Activated T-cell treated with anti-CD3 and anti-CD28 coated beads, Interleukin-2, amount 50 U/mL, for 72 hours (primary cell): ENCODE measurements around the gene SH3BP2. TPM values are rescaled to one million over a fixed set of nuclear protein-coding genes. Genes with fewer than 3 reads are reported as not detected.
A peak's percentile ranks its signal among the peaks of the same experiment; 100 is the strongest.
"Not testable (repeated sequence)": the region's sequence is repeated elsewhere in the genome, so short reads cannot be mapped to it uniquely, and the experiment has no call there.

Experiments used
- ATAC-seq, 2 donors: fragments of 150-1000 bp; cut with Tn5 transposase; replicated peaks in 1 of 2; 2 replicates each; pipeline ENCODE4 v1.10.0; 2021; ENCODE audit warnings: moderate library complexity in 2 of 2, mild to moderate bottlenecking in 1 of 2
- DNase-seq, 2 donors: peaks; one replicate each; pipeline ENCODE4 v3.0.0; 2021 to 2022; ENCODE audit warnings: mixed read lengths in 1 of 2
- H3K27ac Mint-ChIP-seq: one replicate; pipeline ENCODE4 v1.8.0; 2022; ENCODE audit warnings: mild to moderate bottlenecking, moderate library complexity, mixed read lengths
- H3K27me3 Mint-ChIP-seq: one replicate; pipeline ENCODE4 v1.8.0; 2022; ENCODE audit warnings: low read depth, mixed read lengths
- H3K36me3 Mint-ChIP-seq, 2 donors: one replicate each; pipeline ENCODE4 v1.8.0; 2022; ENCODE audit warnings: mixed read lengths in 2 of 2, mild to moderate bottlenecking in 1 of 2; ENCODE audit not compliant: insufficient read depth in 2 of 2
- H3K4me1 Mint-ChIP-seq: one replicate; pipeline ENCODE4 v1.8.0; 2022; ENCODE audit warnings: low read depth, mixed read lengths
- H3K4me3 Mint-ChIP-seq, 2 donors: one replicate each; pipeline ENCODE4 v1.8.0; 2022; ENCODE audit warnings: mild to moderate bottlenecking in 2 of 2, mixed read lengths in 2 of 2, moderate library complexity in 2 of 2
- H3K9me3 Mint-ChIP-seq, 2 donors: one replicate each; pipeline ENCODE4 v1.8.0; 2022; ENCODE audit warnings: mixed read lengths in 2 of 2
- total RNA-seq, 2 donors: library from RNA; stranded (reverse); gene quantifications; one replicate each; pipeline ENCODE4 v1.2.3, GENCODE V29; 2022

Gene SH3BP2
- total RNA-seq, 2 donors from 2014 or later: 60.7 to 65.6 TPM

DNA sequence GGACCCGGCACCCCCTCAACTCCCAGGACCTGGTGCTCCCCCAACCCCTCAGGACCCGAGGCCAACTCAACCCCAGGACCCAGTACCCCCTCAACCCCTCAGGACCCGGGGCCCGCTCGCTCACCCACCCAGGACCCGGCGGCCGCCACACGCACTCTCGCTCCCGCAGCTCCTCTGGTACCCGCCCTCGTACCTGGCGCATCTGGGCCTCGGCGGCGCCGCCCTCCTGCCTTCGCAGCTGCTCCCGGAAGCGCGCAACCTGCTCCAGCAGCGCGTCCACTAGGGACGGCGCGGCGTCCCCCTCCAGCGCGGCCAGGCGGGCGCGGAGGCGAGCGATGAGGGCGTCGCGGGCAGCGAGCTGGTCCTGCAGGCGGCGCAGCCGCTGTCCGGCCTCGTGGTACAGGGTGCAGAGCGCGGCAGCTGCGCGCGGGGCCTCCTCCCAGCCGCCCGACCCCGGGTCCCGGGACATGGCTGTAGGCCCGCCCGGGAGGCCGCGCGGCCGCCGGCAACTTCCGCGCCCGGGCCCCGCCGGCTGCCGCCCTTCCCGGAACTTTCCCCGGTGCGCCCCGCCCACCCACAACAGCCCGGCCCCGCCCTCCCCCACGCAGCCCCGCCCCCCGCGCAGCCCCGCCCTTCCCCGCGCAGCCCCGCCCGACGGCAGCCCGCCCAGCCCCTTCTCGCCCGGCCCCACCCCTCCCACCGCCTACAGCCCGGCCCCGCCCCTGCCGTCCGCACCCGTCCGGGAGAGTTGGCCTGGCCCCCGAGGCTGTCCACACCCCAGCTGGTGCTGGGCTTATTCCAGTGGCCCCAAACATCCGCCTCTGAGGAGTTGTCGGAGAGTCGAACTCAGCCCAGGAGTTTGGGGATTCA is 36.8 kb upstream of the SH3BP2 start, which contains the start of gene TNIP2:
TSS of gene TNIP2 (minus strand) at position 516 of the 870 bp plus-strand sequence. CDS start at position 469, 47 bp downstream.
- DNase-seq (peak; percentile 83 to 86), ATAC-seq (peak; percentile 86 to 89)
- Mint-ChIP-seq H3K4me3 (peak within 1 kb of the TSS; percentile 79 to 84), H3K27ac (peak within 1 kb of the TSS; percentile 43), H3K36me3 (peaks cover 1 to 8% of the 10 kb centered on the region in 2 donors), H3K4me1 (peaks cover 47% of the 10 kb centered on the region), H3K27me3 (no peaks in the 10 kb centered on the region), H3K9me3 (no peaks in the 10 kb centered on the region)

DNA sequence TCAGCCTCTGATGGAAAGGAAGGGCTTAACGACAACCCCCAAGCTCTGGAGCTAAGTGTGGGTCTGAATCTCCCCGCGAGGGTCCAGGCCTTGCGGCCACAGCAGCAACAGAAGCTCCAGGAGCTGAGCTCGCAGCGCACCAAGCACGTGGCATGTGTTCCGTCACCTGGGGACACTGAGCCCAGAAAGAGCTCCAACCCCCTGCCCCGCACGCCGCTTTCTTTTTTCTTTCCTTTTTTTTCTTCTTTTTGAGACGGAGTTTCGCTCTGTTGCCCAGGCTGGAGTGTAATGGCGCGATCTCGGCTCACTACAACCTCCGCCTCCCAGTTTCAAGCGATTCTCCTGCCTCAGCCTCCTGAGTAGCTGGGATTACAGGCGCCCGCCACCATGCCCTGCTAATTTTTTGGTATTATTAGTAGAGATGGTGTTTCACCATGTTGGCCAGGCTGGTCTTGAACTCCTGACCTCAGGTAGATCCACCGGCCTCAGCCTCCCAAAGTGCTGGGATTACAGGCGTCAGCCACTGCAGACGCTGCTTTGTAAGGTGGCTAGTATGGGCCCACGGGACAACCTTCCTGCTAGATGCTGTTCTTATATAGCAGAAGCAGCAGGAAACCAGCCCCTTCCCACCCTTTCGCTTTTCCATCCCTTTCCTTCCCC is 36.1 kb upstream of the SH3BP2 start:
- no peak overlapping the region for H3K27ac Mint-ChIP-seq
- H3K4me3 Mint-ChIP-seq: peak overlapping the region; percentile 79 to 80
- H3K36me3 Mint-ChIP-seq: peaks cover 1 to 8% of the 10 kb centered on the region in 2 donors
- H3K9me3 Mint-ChIP-seq: no peaks in the 10 kb centered on the region
- DNase-seq (no peak), ATAC-seq (no peak)
- H3K4me1 Mint-ChIP-seq: peaks cover 43% of the 10 kb centered on the region
- H3K27me3 Mint-ChIP-seq: no peaks in the 10 kb centered on the region

DNA sequence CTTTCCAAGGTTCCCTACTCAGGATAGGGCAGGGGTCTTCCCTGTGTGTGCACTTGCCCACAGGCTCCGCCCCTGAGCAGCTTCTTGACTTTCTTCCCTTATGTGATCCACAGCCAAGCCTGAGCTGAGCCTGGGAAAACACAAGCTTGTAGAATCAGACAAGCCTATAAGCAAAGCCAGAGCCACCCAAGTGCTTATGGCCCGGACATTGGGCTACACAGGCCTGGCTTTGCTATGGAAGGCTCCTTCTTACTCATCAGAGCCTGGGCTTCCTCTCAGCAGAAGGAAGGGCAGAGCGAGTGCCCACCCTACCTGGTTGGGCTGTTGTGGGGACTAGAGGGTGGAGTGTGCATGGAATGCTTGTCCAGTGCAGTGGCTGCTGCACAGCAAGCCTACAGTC is 35.5 kb upstream of the SH3BP2 start:
- peaks cover 43% of the 10 kb centered on the region for H3K4me1 Mint-ChIP-seq
- peaks cover 1 to 8% of the 10 kb centered on the region in 2 donors for H3K36me3 Mint-ChIP-seq
- no peaks in the 10 kb centered on the region for H3K9me3 Mint-ChIP-seq
- H3K27me3 Mint-ChIP-seq: no peaks in the 10 kb centered on the region
- no peak for ATAC-seq
- no peak for DNase-seq
- no peak overlapping the region for H3K27ac Mint-ChIP-seq
- peak overlapping the region; percentile 79 to 80 for H3K4me3 Mint-ChIP-seq

DNA sequence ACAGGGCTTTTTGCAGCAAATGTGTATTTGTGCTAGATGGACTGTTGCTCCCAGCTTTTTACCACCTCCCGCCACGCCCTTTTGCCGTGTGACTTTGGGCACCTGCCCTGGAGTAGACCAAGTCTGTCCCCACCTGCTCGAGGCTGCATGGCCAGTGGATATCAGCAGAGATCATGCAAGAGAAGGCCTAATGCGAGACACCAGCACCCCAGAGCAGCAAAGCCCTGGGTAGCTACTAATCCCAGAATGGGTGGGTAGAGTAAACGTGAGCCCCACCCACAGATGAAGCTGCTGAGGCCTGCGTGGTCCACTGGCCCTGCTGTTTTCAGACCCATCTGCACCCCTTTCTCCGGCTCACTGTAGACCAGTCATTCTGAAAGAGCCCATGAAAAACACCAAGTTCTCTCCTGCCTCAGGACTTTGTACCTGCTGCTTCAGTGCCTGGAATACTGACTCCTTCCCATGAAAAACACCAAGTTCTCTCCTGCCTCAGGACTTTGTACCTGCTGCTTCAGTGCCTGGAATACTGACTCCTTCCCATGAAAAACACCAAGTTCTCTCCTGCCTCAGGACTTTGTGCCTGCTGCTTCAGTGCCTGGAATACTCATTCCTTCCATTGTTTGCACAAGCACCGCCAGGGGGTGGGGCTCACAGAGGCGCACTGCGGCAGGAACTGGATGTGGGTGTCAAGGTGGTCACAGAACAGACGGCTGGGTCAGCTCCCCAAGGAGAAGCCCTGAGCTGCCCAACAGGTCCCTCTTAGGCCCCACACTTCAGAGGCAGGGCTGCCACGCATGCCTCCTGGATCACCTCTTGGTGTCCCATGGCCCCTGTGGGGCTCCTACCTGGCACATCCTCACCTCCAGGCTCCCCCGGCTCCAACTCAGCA is 31.6 kb upstream of the SH3BP2 start:
- Mint-ChIP-seq H3K9me3 (no peaks in the 10 kb centered on the region), H3K4me3 (no peak overlapping the region), H3K27me3 (no peaks in the 10 kb centered on the region), H3K27ac (no peak overlapping the region), H3K4me1 (peaks cover 16% of the 10 kb centered on the region), H3K36me3 (no peaks in the 10 kb centered on the region)
- DNase-seq: peak in 1 of 2 donors; percentile 29
- peak in 1 of 2 donors; percentile 12 for ATAC-seq

DNA sequence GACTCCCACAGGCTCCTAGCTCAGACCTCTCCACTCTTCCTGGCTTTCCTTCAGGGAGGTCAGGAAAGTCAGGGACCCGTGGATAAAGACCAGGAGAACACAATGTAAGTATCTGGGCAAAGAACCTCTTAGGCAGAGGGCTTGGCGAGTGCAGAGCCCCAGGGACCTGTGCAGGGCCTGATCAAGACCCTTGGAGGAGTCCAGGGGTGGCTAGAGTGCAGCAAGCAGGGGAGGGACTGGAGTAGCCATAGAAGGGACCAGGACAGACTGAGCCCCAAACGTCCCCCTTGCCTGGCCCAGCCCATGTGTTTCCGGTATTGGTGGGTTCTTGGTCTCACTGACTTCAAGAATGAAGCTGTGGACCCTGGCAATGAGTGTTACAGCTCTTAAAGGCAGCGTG is 30.8 kb upstream of the SH3BP2 start:
- H3K4me3 Mint-ChIP-seq: no peak overlapping the region
- no peaks in the 10 kb centered on the region for H3K9me3 Mint-ChIP-seq
- H3K36me3 Mint-ChIP-seq: no peaks in the 10 kb centered on the region
- no peak for ATAC-seq
- no peak for DNase-seq
- H3K27me3 Mint-ChIP-seq: no peaks in the 10 kb centered on the region
- H3K27ac Mint-ChIP-seq: no peak overlapping the region
- H3K4me1 Mint-ChIP-seq: peaks cover 10% of the 10 kb centered on the region

DNA sequence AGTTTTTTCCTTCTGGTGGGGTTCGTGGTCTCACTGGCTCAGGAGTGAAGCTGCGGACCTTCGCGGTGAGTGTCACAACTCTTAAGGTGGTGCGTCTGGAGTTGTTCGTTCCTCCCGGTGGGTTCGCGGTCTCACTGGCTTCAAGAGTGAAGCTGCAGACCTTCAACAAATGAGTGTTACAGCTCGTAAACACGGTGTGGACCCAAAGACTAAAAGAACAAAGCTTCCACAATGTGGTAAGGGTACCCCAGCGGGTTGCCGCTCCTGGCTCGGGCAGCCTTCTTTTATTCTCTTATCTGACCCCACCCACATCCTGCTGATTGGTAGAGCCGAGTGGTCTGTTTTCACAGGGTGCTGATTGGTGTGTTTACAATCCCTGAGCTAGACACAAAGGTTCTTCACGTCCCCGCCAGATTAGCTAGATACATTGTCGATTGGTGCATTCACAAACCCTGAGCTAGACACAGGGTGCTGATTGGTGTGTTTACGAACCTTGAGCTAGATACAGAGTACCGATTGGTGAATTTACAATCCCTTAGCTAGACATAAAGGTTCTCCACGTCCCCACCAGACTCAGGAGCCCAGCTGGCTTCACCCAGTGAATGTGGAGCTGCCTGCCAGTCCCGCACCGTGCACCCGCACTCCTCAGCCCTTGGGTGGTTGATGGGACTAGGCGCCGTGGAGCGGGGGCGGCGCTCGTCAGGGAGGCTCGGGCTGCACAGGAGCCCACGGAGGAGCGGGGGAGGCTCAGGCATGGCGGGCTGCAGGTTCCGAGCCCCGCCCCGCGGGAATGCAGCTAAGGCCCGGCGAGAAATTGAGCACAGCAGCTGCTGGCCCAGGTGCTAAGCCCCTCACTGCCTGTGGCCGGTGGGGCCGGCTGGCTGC is 30.2 kb upstream of the SH3BP2 start:
- DNase-seq, ATAC-seq, H3K36me3 Mint-ChIP-seq, H3K4me1 Mint-ChIP-seq, H3K27ac Mint-ChIP-seq, H3K9me3 Mint-ChIP-seq, H3K27me3 Mint-ChIP-seq, H3K4me3 Mint-ChIP-seq: not testable (repeated sequence)

DNA sequence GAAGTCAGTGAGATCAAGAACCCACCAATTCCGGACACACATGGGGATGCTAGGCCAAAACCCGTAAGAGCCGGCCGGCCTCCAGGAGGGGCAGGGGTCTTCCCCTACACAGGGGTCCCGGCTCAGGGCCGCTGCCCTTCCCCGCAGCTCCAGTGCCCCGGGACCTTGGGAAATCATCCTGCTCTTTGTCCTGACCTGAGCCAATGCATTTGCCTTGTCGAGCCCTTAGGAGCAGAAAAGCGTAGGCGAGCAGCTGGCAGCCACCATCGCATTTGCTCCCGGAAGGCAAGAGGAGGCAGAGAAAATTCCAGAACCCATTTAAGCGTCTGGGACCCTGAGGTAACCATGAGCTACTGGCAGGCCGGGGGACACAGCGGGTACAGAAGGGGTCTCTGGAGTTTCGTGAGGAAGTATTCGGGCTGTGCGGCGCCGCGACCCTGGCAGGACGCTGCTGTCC is 29.3 kb upstream of the SH3BP2 start:
- ATAC-seq (no peak), DNase-seq (no peak)
- no peaks in the 10 kb centered on the region for H3K36me3 Mint-ChIP-seq
- H3K9me3 Mint-ChIP-seq: no peaks in the 10 kb centered on the region
- H3K4me1 Mint-ChIP-seq: peaks cover 10% of the 10 kb centered on the region
- peak overlapping the region; percentile 64 to 78 for H3K4me3 Mint-ChIP-seq
- no peaks in the 10 kb centered on the region for H3K27me3 Mint-ChIP-seq
- no peak overlapping the region for H3K27ac Mint-ChIP-seq

DNA sequence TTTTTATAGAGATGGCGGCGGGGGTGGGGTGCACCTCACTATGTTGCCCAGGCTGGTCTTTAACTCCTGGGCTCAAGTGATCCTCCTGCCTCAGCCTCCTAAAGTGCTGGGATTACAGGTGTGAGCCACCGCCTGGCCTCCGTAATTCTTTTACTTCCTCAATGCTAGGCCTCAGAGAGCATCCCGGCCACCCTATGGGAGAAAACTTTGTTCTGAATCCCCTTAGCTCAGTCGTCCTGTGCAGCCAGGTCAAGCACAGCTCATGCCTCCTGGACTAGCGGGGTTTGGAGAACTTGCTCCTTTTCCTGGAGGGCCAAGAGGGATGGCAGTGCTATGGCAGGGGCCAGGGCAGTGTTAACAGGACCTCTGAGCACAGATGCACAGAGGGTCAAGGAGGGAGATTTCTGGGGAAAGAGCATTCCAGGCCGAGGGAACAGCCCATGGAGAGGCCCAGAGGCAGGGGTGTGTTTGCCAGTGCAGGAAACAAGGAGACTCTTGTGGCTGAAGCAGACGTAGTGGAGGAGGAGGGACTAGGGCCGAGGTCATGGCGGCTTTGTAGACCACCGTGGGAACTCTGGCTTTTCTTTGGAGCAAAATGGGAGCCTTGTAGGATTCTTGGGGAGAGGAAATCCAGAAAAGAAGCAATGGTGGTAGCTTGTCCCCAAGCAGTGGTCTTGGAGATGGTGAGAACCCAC is 26.9 kb upstream of the SH3BP2 start:
- no peaks in the 10 kb centered on the region for H3K27me3 Mint-ChIP-seq
- H3K4me3 Mint-ChIP-seq: no peak overlapping the region
- H3K36me3 Mint-ChIP-seq: peaks cover 9 to 17% of the 10 kb centered on the region in 2 donors
- H3K4me1 Mint-ChIP-seq: peaks cover 15% of the 10 kb centered on the region
- no peak overlapping the region for H3K27ac Mint-ChIP-seq
- H3K9me3 Mint-ChIP-seq: peaks cover 4 to 5% of the 10 kb centered on the region in 2 donors
- no peak for ATAC-seq
- no peak for DNase-seq

DNA sequence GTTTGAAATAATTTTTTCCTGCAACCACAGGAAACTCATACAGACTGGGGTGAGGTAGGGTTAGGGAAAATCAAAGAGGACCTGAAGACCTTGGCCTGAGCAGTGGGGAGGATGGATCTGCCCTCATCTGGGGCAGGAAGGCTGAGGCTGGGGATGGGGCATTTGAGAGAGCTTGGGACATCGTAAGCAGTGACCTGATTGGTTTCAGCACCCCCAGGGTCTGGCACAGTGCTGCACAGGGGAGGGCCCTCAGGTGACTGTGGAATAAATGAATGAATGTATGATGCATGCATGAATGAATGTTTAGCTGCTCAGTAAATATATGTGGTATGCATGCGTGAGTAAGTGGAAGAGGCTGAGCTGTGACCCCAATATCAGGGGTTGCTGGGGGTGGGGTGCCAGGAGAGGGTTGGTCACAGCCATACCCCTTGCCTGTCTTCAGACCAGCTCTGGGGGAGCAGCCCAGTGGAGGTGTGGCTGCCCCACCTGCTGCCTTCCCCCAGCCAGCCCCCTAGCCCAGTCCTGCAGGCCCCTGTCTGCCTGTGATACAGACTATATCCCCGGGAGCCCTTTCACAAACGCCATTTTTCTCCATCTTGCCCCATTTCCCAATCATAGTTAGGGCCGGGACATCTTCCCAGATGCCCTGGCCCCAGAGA is 25.7 kb upstream of the SH3BP2 start:
- Mint-ChIP-seq H3K27ac (no peak overlapping the region), H3K36me3 (peaks cover 9 to 17% of the 10 kb centered on the region in 2 donors), H3K4me1 (peaks cover 14% of the 10 kb centered on the region), H3K27me3 (no peaks in the 10 kb centered on the region), H3K9me3 (peaks cover 4 to 8% of the 10 kb centered on the region in 2 donors), H3K4me3 (no peak overlapping the region)
- ATAC-seq (no peak), DNase-seq (no peak)

DNA sequence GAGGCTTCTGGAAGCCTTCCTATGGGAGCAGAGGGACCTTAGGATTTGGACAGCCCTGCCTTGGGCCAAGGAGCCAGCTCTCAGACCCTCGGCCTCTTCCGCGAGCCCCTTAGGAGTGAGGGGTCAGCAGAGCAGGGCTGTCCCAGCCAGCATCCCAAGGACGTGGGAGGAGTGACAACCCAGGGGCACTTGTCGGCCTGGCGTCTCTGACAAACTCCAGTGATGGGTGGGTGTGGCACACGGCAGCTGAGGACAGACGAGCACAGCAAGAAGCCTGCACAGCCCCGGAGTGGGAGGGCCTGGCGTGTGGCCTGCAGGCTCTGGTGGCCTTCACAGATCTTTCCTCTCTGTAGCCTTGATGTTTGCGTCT is 25.2 kb upstream of the SH3BP2 start:
- Mint-ChIP-seq H3K9me3 (peaks cover 4 to 8% of the 10 kb centered on the region in 2 donors), H3K27ac (no peak overlapping the region), H3K27me3 (no peaks in the 10 kb centered on the region), H3K4me3 (no peak overlapping the region), H3K4me1 (peaks cover 11% of the 10 kb centered on the region), H3K36me3 (peaks cover 9 to 17% of the 10 kb centered on the region in 2 donors)
- DNase-seq (no peak), ATAC-seq (no peak)

DNA sequence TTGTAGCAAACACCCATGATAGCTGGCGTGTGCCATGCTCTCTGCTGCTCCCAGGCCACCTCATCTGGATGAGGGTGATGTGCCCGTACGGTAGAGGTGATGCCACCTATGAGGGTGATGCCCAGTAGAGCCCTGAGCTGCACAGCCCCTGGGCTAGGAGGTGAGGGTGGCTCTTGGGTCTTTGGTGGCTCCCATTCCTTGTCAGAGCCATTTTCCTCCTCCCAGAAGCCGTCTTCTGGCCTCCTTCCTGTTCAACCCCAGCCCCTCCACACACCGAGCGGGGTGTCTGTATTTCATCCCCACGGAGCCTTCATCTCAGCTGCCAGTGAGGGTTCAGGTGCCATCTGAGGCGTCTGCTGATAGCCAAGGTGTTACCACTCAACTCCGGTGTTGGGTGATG is 24.8 kb upstream of the SH3BP2 start:
- Mint-ChIP-seq H3K27ac (no peak overlapping the region), H3K4me3 (no peak overlapping the region), H3K36me3 (peaks cover 9 to 17% of the 10 kb centered on the region in 2 donors), H3K9me3 (peaks cover 4 to 8% of the 10 kb centered on the region in 2 donors), H3K4me1 (peaks cover 11% of the 10 kb centered on the region), H3K27me3 (no peaks in the 10 kb centered on the region)
- DNase-seq (no peak), ATAC-seq (no peak)
